Epidermal melanocyte (primary cell): Measurements from ENCODE around the gene G3BP1.
"Not testable (repeated sequence)": the region's sequence is repeated elsewhere in the genome, so short reads cannot be mapped to it uniquely, and the experiment has no call there.

Experiments
- DNase-seq: peaks from one replicate; pipeline ENCODE4 v3.0.0; 2011; ENCODE audit warnings: low spot score; ENCODE audit not compliant: insufficient read length

Gene G3BP1

GRCh38 chr5:151795426-151795825, 23.7 kb downstream of the G3BP1 start:
- DNase-seq, result no peak

- DNase-seq, result no peak
Measured at GRCh38 chr5:151798674-151799073, 26.9 kb downstream of the G3BP1 start.

- DNase-seq, result no peak
Measured at GRCh38 chr5:151799407-151799806, 27.7 kb downstream of the G3BP1 start.

- DNase-seq, result no peak
Measured at GRCh38 chr5:151800532-151800931, 28.8 kb downstream of the G3BP1 start.

GRCh38 chr5:151805414-151806223, 33.9 kb downstream of the G3BP1 start:
- no peak for DNase-seq

GRCh38 chr5:151808451-151809169, 36.9 kb downstream of the G3BP1 start:
- DNase-seq, result no peak

GRCh38 chr5:151810449-151810848, 38.7 kb downstream of the G3BP1 start:
- DNase-seq, result no peak

GRCh38 chr5:151810897-151811296, 39.1 kb downstream of the G3BP1 start:
- no peak for DNase-seq

- DNase-seq, result no peak
Measured at GRCh38 chr5:151811593-151812321, 40.0 kb downstream of the G3BP1 start.

- no peak for DNase-seq
Measured at GRCh38 chr5:151812757-151813309, 41.1 kb downstream of the G3BP1 start.

- no peak for DNase-seq
Measured at GRCh38 chr5:151815051-151815450, 43.3 kb downstream of the G3BP1 start.

- DNase-seq, result no peak
Measured at GRCh38 chr5:151819830-151820229, 48.1 kb downstream of the G3BP1 start.

- DNase-seq, result no peak
Measured at GRCh38 chr5:151820271-151820670, 48.5 kb downstream of the G3BP1 start.

- DNase-seq, result no peak
Measured at GRCh38 chr5:151820903-151821302, 49.1 kb downstream of the G3BP1 start.

- DNase-seq, result no peak
Measured at GRCh38 chr5:151822141-151822540, 50.4 kb downstream of the G3BP1 start.

GRCh38 chr5:151825445-151825844, 53.7 kb downstream of the G3BP1 start:
- peak; percentile 81 for DNase-seq

GRCh38 chr5:151829370-151829769, 57.6 kb downstream of the G3BP1 start:
- no peak for DNase-seq

- DNase-seq, result not testable (repeated sequence)
Measured at GRCh38 chr5:151832843-151833242, 61.1 kb downstream of the G3BP1 start.

- no peak for DNase-seq
Measured at GRCh38 chr5:151846765-151847164, 75.0 kb downstream of the G3BP1 start.

- DNase-seq, result no peak
Measured at GRCh38 chr5:151847871-151848270, 76.1 kb downstream of the G3BP1 start.

- DNase-seq, result no peak
Measured at GRCh38 chr5:151855701-151856100, 83.9 kb downstream of the G3BP1 start.

- DNase-seq, result no peak
Measured at GRCh38 chr5:151856861-151857260, 85.1 kb downstream of the G3BP1 start.
